ENCODE results near the gene AK5. TPM values are rescaled to one million over a fixed set of nuclear protein-coding genes. Genes with fewer than 3 reads are reported as not detected.

Gene AK5
- polyA plus RNA-seq, 3 donors = 0.34 to 0.72 (median 0.48) TPM

DNA sequence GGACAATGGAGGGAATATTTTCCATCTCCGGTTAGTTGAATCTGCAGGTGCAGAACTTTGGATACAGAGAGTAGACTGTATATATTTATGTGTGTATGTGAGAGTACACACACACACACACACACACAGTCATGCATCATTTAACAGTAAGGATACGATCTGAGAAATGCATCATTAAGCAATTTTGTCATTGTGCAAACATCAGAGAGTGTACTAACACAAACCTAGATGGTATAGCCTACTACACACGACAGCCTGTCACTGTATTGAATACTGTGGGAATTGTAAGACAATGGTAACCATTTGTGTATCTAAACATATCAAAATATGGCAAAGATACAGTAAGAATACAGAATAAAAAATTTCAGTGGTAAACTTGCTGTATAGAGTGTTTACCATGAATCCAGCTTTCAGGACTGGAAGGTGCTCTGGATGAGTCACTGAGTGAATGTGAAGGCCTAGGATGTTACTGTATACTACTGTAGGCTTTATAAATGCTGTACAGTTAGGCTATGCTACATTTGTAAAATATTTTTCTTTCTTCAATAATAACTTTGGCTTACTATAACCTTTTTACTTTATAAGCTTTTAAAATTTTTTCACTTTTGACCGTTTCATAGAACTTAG is 262.1 kb downstream of the AK5 start:
- no peaks in the 10 kb centered on the region for H3K36me3 ChIP-seq (replicated peaks in 1 of 2; ENCODE audit: control insufficient read depth in 1 of 2, insufficient read depth in 2 of 2, low read length in 2 of 2)
- H3K4me3 ChIP-seq (replicated peaks in 1 of 3; ENCODE audit: low read depth in 2 of 3, low read length in 3 of 3) = no peak overlapping the region
- peaks cover 23 to 41% of the 10 kb centered on the region in 2 donors for H3K4me1 ChIP-seq (ENCODE audit: control insufficient read depth in 1 of 2, insufficient read depth in 2 of 2, low read length in 2 of 2)
- H3K27me3 ChIP-seq (ENCODE audit: control insufficient read depth in 2 of 2, insufficient read depth in 2 of 2, low read length in 2 of 2) = no peaks in the 10 kb centered on the region
- intact Hi-C loops (cut with micrococcal nuclease) = no loop called here
- no peaks in the 10 kb centered on the region for H3K79me2 ChIP-seq (ENCODE audit: insufficient read depth, low read length)
- H3K9me3 ChIP-seq (replicated peaks in 1 of 2; ENCODE audit: control insufficient read depth in 1 of 2, insufficient read depth in 1 of 2, low read length in 2 of 2) = no peaks in the 10 kb centered on the region
- TF ChIP-seq, protein P1, sequence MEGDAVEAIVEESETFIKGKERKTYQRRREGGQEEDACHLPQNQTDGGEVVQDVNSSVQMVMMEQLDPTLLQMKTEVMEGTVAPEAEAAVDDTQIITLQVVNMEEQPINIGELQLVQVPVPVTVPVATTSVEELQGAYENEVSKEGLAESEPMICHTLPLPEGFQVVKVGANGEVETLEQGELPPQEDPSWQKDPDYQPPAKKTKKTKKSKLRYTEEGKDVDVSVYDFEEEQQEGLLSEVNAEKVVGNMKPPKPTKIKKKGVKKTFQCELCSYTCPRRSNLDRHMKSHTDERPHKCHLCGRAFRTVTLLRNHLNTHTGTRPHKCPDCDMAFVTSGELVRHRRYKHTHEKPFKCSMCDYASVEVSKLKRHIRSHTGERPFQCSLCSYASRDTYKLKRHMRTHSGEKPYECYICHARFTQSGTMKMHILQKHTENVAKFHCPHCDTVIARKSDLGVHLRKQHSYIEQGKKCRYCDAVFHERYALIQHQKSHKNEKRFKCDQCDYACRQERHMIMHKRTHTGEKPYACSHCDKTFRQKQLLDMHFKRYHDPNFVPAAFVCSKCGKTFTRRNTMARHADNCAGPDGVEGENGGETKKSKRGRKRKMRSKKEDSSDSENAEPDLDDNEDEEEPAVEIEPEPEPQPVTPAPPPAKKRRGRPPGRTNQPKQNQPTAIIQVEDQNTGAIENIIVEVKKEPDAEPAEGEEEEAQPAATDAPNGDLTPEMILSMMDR (IDR thresholded peaks at IDR 0.05) = no peak
- peaks cover 48% of the 10 kb centered on the region for H3K4me1 Mint-ChIP-seq
- no peak overlapping the region for H3K27ac ChIP-seq (ENCODE audit: low read depth in 1 of 2, low read length in 2 of 2)
- H3K27me3 Mint-ChIP-seq (ENCODE audit: low read depth in 3 of 3) = peaks cover 0 to 3% (median 1%) of the 10 kb centered on the region in 3 donors
- H2AFZ ChIP-seq (ENCODE audit: insufficient read depth, low read depth, low read length, poor library complexity, severe bottlenecking) = no peak overlapping the region
- no peak overlapping the region for H3K4me3 Mint-ChIP-seq
- no peak overlapping the region for H3K27ac Mint-ChIP-seq
- no peaks in the 10 kb centered on the region for H4K20me1 ChIP-seq (ENCODE audit: insufficient read depth, low read length)
- no CpG with 5 or more reads among the region's 4 CpGs for WGBS (ENCODE audit: insufficient coverage)
- H3K4me2 ChIP-seq (replicated peaks; ENCODE audit: extremely low read depth, low read length, poor library complexity, severe bottlenecking) = no peak overlapping the region
- H3K9ac ChIP-seq (ENCODE audit: insufficient read depth, low read length, poor library complexity, severe bottlenecking) = no peak overlapping the region
- H3K9me3 Mint-ChIP-seq = peaks cover 0 to 3% (median 0%) of the 10 kb centered on the region in 7 donors
- no peak for DNase-seq
- H3K36me3 Mint-ChIP-seq = peaks cover 0 to 2% of the 10 kb centered on the region in 2 donors

DNA sequence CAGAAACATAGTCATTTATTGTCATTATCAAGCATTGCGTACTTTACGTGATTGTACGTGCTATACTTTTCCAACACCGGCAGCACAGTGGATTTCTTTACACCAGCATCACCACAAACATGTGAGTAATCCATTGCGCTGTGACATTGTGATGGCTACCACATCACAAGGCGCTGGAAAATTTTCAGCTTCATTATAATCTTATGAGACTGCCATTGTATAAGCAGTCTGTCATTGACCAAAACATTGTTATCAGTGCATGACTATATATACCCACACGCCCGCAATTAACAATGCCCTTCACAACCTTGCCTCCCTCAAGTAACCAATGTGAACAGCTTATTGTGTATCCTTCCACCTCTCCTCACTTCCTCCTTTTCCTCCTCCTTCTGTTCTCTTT is 263.0 kb downstream of the AK5 start:
- no peaks in the 10 kb centered on the region for H3K36me3 ChIP-seq (replicated peaks in 1 of 2; ENCODE audit: control insufficient read depth in 1 of 2, insufficient read depth in 2 of 2, low read length in 2 of 2)
- WGBS (ENCODE audit: insufficient coverage) = 96% methylated on average over 6 of the region's 8 CpGs

More for the DNA sequence above, 263.0 kb downstream of the AK5 start:
- no peak overlapping the region for H2AFZ ChIP-seq (ENCODE audit: insufficient read depth, low read depth, low read length, poor library complexity, severe bottlenecking)
- H3K27me3 Mint-ChIP-seq (ENCODE audit: low read depth in 3 of 3) = peaks cover 0 to 3% (median 1%) of the 10 kb centered on the region in 3 donors
- no peak overlapping the region for H3K9ac ChIP-seq (ENCODE audit: insufficient read depth, low read length, poor library complexity, severe bottlenecking)
- no peak for DNase-seq
- no peaks in the 10 kb centered on the region for H3K27me3 ChIP-seq (ENCODE audit: control insufficient read depth in 2 of 2, insufficient read depth in 2 of 2, low read length in 2 of 2)
- H3K4me1 ChIP-seq (ENCODE audit: control insufficient read depth in 1 of 2, insufficient read depth in 2 of 2, low read length in 2 of 2) = peaks cover 16 to 32% of the 10 kb centered on the region in 2 donors
- H4K20me1 ChIP-seq (ENCODE audit: insufficient read depth, low read length) = no peaks in the 10 kb centered on the region
- TF ChIP-seq, protein P1 (IDR thresholded peaks at IDR 0.05) = no peak
- no peak overlapping the region for H3K4me2 ChIP-seq (replicated peaks; ENCODE audit: extremely low read depth, low read length, poor library complexity, severe bottlenecking)
- H3K4me3 Mint-ChIP-seq = no peak overlapping the region
- no peaks in the 10 kb centered on the region for H3K9me3 ChIP-seq (replicated peaks in 1 of 2; ENCODE audit: control insufficient read depth in 1 of 2, insufficient read depth in 1 of 2, low read length in 2 of 2)
- peaks cover 0 to 2% of the 10 kb centered on the region in 2 donors for H3K36me3 Mint-ChIP-seq
- H3K4me1 Mint-ChIP-seq = peaks cover 39% of the 10 kb centered on the region
- H3K9me3 Mint-ChIP-seq = peaks cover 0 to 3% (median 0%) of the 10 kb centered on the region in 7 donors
- H3K4me3 ChIP-seq (replicated peaks in 1 of 3; ENCODE audit: low read depth in 2 of 3, low read length in 3 of 3) = no peak overlapping the region
- H3K27ac Mint-ChIP-seq = no peak overlapping the region
- no peaks in the 10 kb centered on the region for H3K79me2 ChIP-seq (ENCODE audit: insufficient read depth, low read length)
- intact Hi-C loops (cut with micrococcal nuclease) = no loop called here
- no peak overlapping the region for H3K27ac ChIP-seq (ENCODE audit: low read depth in 1 of 2, low read length in 2 of 2)
